Uterus (tissue), 4 donors: ENCODE data around the gene SYNGR3. TPM values are rescaled to one million over a fixed set of nuclear protein-coding genes. Genes with fewer than 3 reads are reported as not detected.

Experiments
- DNase-seq, 2 donors: peaks; one replicate each; pipeline ENCODE4 v3.0.0-alpha.2; 2019 to 2020
- H3K27ac ChIP-seq, 2 donors: fragments of 200-600 bp; sonication (generic); 1 replicate in 1 of 2; 2 replicates in 1 of 2; pipeline ENCODE4 v1.5.1; 2016 to 2018
- H3K27me3 ChIP-seq, 2 donors: fragments of 200-600 bp; sonication (generic); one replicate each; pipeline ENCODE4 v1.5.1; 2018 to 2019; ENCODE audit warnings: control low read depth in 1 of 2
- H3K36me3 ChIP-seq, 2 donors: fragments of 200-600 bp; sonication (generic); one replicate each; pipeline ENCODE4 v1.5.1; 2019; ENCODE audit warnings: control low read depth in 1 of 2
- H3K4me1 ChIP-seq, 2 donors: fragments of 200-600 bp; sonication (generic); one replicate each; pipeline ENCODE4 v1.5.1; 2018 to 2019; ENCODE audit warnings: control low read depth in 1 of 2
- H3K4me3 ChIP-seq, 2 donors: fragments of 200-600 bp; sonication (generic); 1 replicate in 1 of 2; 2 replicates in 1 of 2; pipeline ENCODE4 v1.5.1; 2018 to 2019; ENCODE audit warnings: mild to moderate bottlenecking in 1 of 2
- H3K9me3 ChIP-seq, 2 donors: fragments of 200-600 bp; sonication (generic); one replicate each; pipeline ENCODE4 v1.5.1; 2019; ENCODE audit warnings: control low read depth in 1 of 2
- POLR2A ChIP-seq, 2 donors: fragments of 450-650 bp; IDR thresholded peaks; one replicate each; pipeline ENCODE4 v1.6.1; 2016; ENCODE audit warnings: antibody characterized with exemption in 2 of 2, mild to moderate bottlenecking in 1 of 2, moderate library complexity in 1 of 2
- intact Hi-C: fragments of 100-400 bp; cut with DNase I; formaldehyde crosslinking; loops from one replicate; pipeline ENCODE4 v1.15.1; 2023; ENCODE audit warnings: low total_unique reads
- total RNA-seq, 4 donors: library from RNA; depleted of rRNA in 3 of 4; stranded (reverse); fragments of >200 nt in 3 of 4; gene quantifications; one replicate each; pipeline versions ENCODE4 v1.1.0 to v1.2.4, GENCODE V29; 2014 to 2023
- TF ChIP-seq, protein P1 (sequence below), 4 experiments: fragments of 200-600 bp in 2 of 4; fragments of 450-650 bp in 2 of 4; sonication (generic) in 2 of 4; IDR thresholded peaks; one replicate each; pipeline ENCODE4 v1.5.1; 2016 to 2019; ENCODE audit warnings: antibody characterized with exemption in 4 of 4, mild to moderate bottlenecking in 2 of 4, moderate library complexity in 1 of 4
- donor health status: DM: yes; HTN: yes; CAD: no.

SYNGR3 gene
- total RNA-seq, 4 donors from 2014 or later, result 1.5 TPM; not detected in 3

DNA sequence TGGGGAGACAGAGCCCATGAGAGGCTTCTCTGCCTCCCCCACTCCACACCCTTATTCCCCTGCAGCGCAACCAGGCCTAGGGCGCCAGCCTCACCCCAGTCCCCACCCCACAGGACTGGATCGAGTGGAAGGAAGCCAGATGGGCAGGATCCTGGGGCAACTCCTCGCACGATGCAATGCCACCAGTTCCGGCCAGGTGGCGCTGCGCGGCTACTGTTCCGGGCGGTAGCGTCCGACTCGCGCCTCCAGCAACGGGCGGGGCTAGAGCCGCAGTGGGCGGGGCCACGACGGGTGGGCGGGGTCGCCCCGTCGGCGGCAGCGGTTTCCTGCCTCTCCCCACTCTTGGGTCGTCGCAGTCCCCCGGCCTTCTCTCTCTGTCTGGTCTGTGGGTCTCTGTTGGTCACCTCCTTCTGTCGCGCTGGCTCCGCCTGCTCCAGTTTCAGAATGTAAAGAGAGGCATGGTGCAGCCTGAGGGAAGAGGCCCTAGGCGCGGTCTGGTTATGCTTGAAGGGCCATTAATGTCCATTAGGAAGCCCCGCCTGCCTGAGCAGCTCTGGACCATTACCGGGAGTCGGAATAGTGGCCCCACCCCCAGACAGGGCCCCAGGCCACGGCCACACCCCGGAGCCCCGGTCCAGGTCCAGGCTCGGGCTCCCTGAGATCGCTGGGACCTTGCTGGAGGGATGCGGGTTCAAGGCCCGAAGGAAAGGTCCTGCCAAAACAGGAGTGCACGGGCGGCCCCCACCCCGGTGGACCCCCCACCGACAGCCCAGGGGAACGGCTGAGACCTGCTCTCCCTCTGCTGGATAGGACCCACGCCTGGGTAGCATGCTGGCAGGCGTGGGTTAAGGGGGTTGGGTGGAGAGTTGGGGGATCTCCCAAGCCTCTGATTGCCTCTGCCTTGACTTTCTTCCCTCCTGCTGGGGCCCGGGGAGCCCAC, 33.6 kb downstream of the SYNGR3 start:
- peak; percentile 90 to 96 for DNase-seq
- Histone ChIP-seq H3K4me3 (peak overlapping the region; percentile 12 to 23), H3K27ac (peak overlapping the region; percentile 58 to 67), H3K36me3 (no peaks in the 10 kb centered on the region), H3K27me3 (peaks cover 0 to 9% of the 10 kb centered on the region in 2 donors), H3K4me1 (peaks cover 0 to 18% of the 10 kb centered on the region in 2 donors), H3K9me3 (no peaks in the 10 kb centered on the region)
- intact Hi-C loops, result loop anchor here (5.0 kb wide), 1 partner anchor 119 kb away; no protein-coding TSS in a partner anchor
- peak; percentile 53 to 62 for TF ChIP-seq POLR2A (IDR thresholded peaks at IDR 0.05)
- TF ChIP-seq, protein P1, sequence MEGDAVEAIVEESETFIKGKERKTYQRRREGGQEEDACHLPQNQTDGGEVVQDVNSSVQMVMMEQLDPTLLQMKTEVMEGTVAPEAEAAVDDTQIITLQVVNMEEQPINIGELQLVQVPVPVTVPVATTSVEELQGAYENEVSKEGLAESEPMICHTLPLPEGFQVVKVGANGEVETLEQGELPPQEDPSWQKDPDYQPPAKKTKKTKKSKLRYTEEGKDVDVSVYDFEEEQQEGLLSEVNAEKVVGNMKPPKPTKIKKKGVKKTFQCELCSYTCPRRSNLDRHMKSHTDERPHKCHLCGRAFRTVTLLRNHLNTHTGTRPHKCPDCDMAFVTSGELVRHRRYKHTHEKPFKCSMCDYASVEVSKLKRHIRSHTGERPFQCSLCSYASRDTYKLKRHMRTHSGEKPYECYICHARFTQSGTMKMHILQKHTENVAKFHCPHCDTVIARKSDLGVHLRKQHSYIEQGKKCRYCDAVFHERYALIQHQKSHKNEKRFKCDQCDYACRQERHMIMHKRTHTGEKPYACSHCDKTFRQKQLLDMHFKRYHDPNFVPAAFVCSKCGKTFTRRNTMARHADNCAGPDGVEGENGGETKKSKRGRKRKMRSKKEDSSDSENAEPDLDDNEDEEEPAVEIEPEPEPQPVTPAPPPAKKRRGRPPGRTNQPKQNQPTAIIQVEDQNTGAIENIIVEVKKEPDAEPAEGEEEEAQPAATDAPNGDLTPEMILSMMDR (IDR thresholded peaks at IDR 0.05), result peak; percentile 99 to 100 (median 99)

DNA sequence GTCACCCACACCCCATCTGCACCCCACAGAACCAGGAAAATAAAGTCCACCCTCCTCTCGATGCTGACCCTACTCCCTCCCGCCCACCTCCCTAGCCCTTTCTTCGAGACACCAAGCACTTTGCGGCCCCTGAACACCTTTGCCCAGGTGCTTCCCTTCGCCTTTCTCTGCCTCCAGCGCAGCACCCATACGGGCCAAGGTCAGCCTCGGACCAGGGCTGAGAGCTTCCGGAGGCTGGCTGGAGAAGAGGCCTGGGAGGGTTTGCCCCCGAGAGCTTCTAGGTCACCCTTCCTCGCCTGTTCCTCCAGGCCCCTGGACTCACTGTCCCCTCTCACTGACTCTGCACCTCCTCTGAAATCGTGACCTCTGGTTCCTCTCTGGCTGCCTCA, 34.3 kb downstream of the SYNGR3 start:
- no peaks in the 10 kb centered on the region for H3K9me3 ChIP-seq
- peak overlapping the region; percentile 58 to 67 for H3K27ac ChIP-seq
- TF ChIP-seq, protein P1 (IDR thresholded peaks at IDR 0.05), result no peak
- TF ChIP-seq POLR2A (IDR thresholded peaks at IDR 0.05), result no peak
- H3K36me3 ChIP-seq, result no peaks in the 10 kb centered on the region
- H3K4me3 ChIP-seq, result no peak overlapping the region
- peaks cover 0 to 18% of the 10 kb centered on the region in 2 donors for H3K4me1 ChIP-seq
- intact Hi-C loops, result loop anchor here (5.0 kb wide), 1 partner anchor 118 kb away; no protein-coding TSS in a partner anchor
- DNase-seq, result no peak
- H3K27me3 ChIP-seq, result peaks cover 0 to 9% of the 10 kb centered on the region in 2 donors

DNA sequence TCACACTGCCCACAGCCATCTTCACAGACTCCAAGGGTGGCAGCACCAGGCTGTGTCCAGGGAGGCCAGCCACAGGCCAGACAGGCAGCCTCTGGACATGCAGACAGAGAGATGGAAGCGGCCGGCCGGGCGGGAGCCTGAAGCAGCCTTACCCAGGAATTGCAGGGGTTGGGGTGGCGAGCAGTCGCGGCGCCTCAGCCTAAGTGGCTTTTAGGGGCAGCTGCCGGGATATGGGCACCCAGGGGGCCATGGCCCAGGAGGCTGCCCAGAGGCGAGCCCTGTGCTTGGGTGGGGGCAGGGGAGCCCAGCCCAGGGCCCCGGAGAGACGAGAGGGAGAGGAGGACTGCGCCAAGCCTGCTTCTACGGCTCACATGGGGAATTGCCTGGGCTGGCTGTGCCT, 35.5 kb downstream of the SYNGR3 start:
- DNase-seq, result no peak
- TF ChIP-seq, protein P1 (IDR thresholded peaks at IDR 0.05), result no peak
- TF ChIP-seq POLR2A (IDR thresholded peaks at IDR 0.05), result no peak
- Histone ChIP-seq H3K27me3 (peaks cover 0 to 5% of the 10 kb centered on the region in 2 donors), H3K4me3 (no peak overlapping the region), H3K27ac (no peak overlapping the region), H3K36me3 (no peaks in the 10 kb centered on the region), H3K4me1 (peaks cover 0 to 11% of the 10 kb centered on the region in 2 donors), H3K9me3 (no peaks in the 10 kb centered on the region)
- intact Hi-C loops, result no loop called here

- Histone ChIP-seq H3K36me3 (no peaks in the 10 kb centered on the region), H3K9me3 (no peaks in the 10 kb centered on the region), H3K27me3 (no peaks in the 10 kb centered on the region), H3K4me1 (peaks cover 0 to 6% of the 10 kb centered on the region in 2 donors), H3K4me3 (peak overlapping the region; percentile 20 to 25), H3K27ac (peak overlapping the region; percentile 62 to 79)
- TF ChIP-seq, protein P1 (IDR thresholded peaks at IDR 0.05), result no peak
- no peak for TF ChIP-seq POLR2A (IDR thresholded peaks at IDR 0.05)
- intact Hi-C loops, result no loop called here
- no peak for DNase-seq
Measured at GRCh38 chr16:2025878-2026460, 36.2 kb downstream of the SYNGR3 start.
